CD4-positive, alpha-beta T cell treated with Interleukin-15 for 4 hours (primary cell): ENCODE results near the gene SPACA6.

Experiments used
- DNase-seq: peaks from one replicate; pipeline ENCODE4 v3.0.0-alpha.2; 2020; ENCODE audit warnings: low spot score

SPACA6 gene

GRCh38 chr19:51706296-51706695, 13.2 kb downstream of the SPACA6 start:
- DNase-seq, result no peak

GRCh38 chr19:51706885-51707284, 13.8 kb downstream of the SPACA6 start:
- DNase-seq, result no peak

- no peak for DNase-seq
These were observed 15.7 kb downstream of the SPACA6 start for GRCh38 chr19:51708811-51709210.

GRCh38 chr19:51709575-51709974, 16.4 kb downstream of the SPACA6 start:
- no peak for DNase-seq

GRCh38 chr19:51710163-51710562, 17.0 kb downstream of the SPACA6 start:
- no peak for DNase-seq

- DNase-seq, result no peak
These were observed 18.6 kb downstream of the SPACA6 start for GRCh38 chr19:51711702-51712101.

GRCh38 chr19:51712461-51713081, 19.4 kb downstream of the SPACA6 start:
- no peak for DNase-seq

GRCh38 chr19:51713319-51714285, 20.5 kb downstream of the SPACA6 start:
- DNase-seq, result no peak

GRCh38 chr19:51714848-51715247, 21.7 kb downstream of the SPACA6 start:
- no peak for DNase-seq

- DNase-seq, result no peak
These were observed 22.7 kb downstream of the SPACA6 start for GRCh38 chr19:51715850-51716249.

GRCh38 chr19:51716925-51717324, 23.8 kb downstream of the SPACA6 start:
- no peak for DNase-seq

- no peak for DNase-seq
These were observed 26.3 kb downstream of the SPACA6 start for GRCh38 chr19:51719251-51719988.

- no peak for DNase-seq
These were observed 28.8 kb downstream of the SPACA6 start for GRCh38 chr19:51721905-51722304.

- no peak for DNase-seq
These were observed 29.4 kb downstream of the SPACA6 start for GRCh38 chr19:51722492-51722891.

GRCh38 chr19:51724543-51724942, 31.4 kb downstream of the SPACA6 start:
- DNase-seq, result no peak

GRCh38 chr19:51726049-51726448, 32.9 kb downstream of the SPACA6 start:
- DNase-seq, result no peak

- no peak for DNase-seq
These were observed 34.3 kb downstream of the SPACA6 start for GRCh38 chr19:51727349-51727880.

GRCh38 chr19:51729781-51730180, 36.7 kb downstream of the SPACA6 start:
- no peak for DNase-seq

GRCh38 chr19:51733742-51734522, 40.8 kb downstream of the SPACA6 start:
- DNase-seq, result no peak

GRCh38 chr19:51735759-51736449, 42.8 kb downstream of the SPACA6 start:
- no peak for DNase-seq

GRCh38 chr19:51737389-51737788, 44.3 kb downstream of the SPACA6 start:
- no peak for DNase-seq
